IMR-90 (cell line): ENCODE measurements around the gene GSS.
A peak's percentile ranks its signal among the peaks of the same experiment; 100 is the strongest.

ENCODE experiments used
- BHLHE40 ChIP-seq: fragments of 150-350 bp; IDR thresholded peaks from 2 replicates; pipeline ENCODE4 v1.6.1; 2016; ENCODE audit warnings: mild to moderate bottlenecking, low read depth, low read length
- CEBPB ChIP-seq: IDR thresholded peaks from 2 replicates; pipeline ENCODE4 v1.6.1; 2012; ENCODE audit warnings: low read depth, low read length, improper control_type of control experiment
- CHD1 ChIP-seq: IDR thresholded peaks from 2 replicates; pipeline ENCODE4 v1.6.1; 2012; ENCODE audit warnings: low read depth, low read length, improper control_type of control experiment
- POLR2A ChIP-seq: IDR thresholded peaks from 2 replicates; pipeline ENCODE4 v1.6.1; 2012; ENCODE audit warnings: mild to moderate bottlenecking, low read depth, low read length
- RAD21 ChIP-seq: IDR thresholded peaks from 2 replicates; pipeline ENCODE4 v1.6.1; 2012; ENCODE audit warnings: low read length, improper control_type of control experiment
- RFX5 ChIP-seq: IDR thresholded peaks from 2 replicates; pipeline ENCODE4 v1.8.0; 2012; ENCODE audit warnings: low read depth, mild to moderate bottlenecking, low read length, moderate library complexity
- TF ChIP-seq, protein P1 (sequence below): conservative IDR thresholded peaks from 2 replicates; pipeline ENCODE4 v1.5.1; 2012; ENCODE audit warnings: mild to moderate bottlenecking, low read depth, low read length, improper control_type of control experiment
- TF ChIP-seq, protein P2 (sequence below): fragments of 150-350 bp; IDR thresholded peaks from 2 replicates; pipeline ENCODE4 v1.6.1; 2017; ENCODE audit warnings: mild to moderate bottlenecking, antibody characterized with exemption, low read length, low read depth

DNA sequence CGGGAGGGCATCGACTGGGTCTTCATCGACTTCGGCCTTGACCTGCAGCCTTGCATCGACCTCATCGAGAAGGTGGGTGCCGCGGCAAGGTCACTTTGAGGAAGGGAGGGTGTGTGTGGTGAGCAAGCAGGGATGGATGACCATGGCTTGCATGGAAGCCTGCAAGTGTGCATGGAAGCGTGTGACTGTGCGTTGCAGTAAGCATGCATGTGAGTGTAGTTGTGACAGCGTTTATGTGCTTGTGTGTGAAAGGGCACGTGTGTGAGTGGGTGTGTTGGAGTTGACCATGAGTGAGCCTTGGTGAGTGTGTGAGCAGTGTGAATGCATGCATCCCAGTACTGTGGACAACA is 32.6 kb upstream of the GSS start:
- no peak for TF ChIP-seq RFX5
- no peak for TF ChIP-seq POLR2A
- TF ChIP-seq, protein P1, sequence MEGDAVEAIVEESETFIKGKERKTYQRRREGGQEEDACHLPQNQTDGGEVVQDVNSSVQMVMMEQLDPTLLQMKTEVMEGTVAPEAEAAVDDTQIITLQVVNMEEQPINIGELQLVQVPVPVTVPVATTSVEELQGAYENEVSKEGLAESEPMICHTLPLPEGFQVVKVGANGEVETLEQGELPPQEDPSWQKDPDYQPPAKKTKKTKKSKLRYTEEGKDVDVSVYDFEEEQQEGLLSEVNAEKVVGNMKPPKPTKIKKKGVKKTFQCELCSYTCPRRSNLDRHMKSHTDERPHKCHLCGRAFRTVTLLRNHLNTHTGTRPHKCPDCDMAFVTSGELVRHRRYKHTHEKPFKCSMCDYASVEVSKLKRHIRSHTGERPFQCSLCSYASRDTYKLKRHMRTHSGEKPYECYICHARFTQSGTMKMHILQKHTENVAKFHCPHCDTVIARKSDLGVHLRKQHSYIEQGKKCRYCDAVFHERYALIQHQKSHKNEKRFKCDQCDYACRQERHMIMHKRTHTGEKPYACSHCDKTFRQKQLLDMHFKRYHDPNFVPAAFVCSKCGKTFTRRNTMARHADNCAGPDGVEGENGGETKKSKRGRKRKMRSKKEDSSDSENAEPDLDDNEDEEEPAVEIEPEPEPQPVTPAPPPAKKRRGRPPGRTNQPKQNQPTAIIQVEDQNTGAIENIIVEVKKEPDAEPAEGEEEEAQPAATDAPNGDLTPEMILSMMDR = no peak; the same call in 1 of the 2 replicates
- 0 out of 2 replicates have a peak, but pooled peaks have one; percentile 19 for TF ChIP-seq RAD21
- no peak for TF ChIP-seq CHD1
- TF ChIP-seq, protein P2, sequence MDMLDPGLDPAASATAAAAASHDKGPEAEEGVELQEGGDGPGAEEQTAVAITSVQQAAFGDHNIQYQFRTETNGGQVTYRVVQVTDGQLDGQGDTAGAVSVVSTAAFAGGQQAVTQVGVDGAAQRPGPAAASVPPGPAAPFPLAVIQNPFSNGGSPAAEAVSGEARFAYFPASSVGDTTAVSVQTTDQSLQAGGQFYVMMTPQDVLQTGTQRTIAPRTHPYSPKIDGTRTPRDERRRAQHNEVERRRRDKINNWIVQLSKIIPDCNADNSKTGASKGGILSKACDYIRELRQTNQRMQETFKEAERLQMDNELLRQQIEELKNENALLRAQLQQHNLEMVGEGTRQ = no peak
- TF ChIP-seq CEBPB = no peak
- TF ChIP-seq BHLHE40 = no peak
